ENCODE results near the gene BRMS1.
"Not testable (repeated sequence)": the region's sequence is repeated elsewhere in the genome, so short reads cannot be mapped to it uniquely, and the experiment has no call there.

Gene BRMS1

GRCh38 chr11:66344550-66345315 is at the start of gene BRMS1:
Gene BRMS1, minus strand, starts transcription at chr11:66345104. Its CDS starts 2,870 bp downstream, at chr11:66342234.
- no peak for TF ChIP-seq CTCF (IDR thresholded peaks at IDR 0.05; ENCODE audit: control insufficient read depth, extremely low read depth, insufficient read depth)
- peak; percentile 90 for DNase-seq (ENCODE audit: low read depth)
- peak within 1 kb of the TSS; percentile 89 for H3K4me3 ChIP-seq (ENCODE audit: low read depth, low read length)

- no peak for TF ChIP-seq CTCF (IDR thresholded peaks at IDR 0.05; ENCODE audit: control insufficient read depth, extremely low read depth, insufficient read depth)
- H3K4me3 ChIP-seq (ENCODE audit: low read depth, low read length): no peak overlapping the region
- no peak for DNase-seq (ENCODE audit: low read depth)
Measured at GRCh38 chr11:66393954-66394353, 49.0 kb upstream of the BRMS1 start.

GRCh38 chr11:66391322-66391721 is 46.4 kb upstream of the BRMS1 start:
- DNase-seq (ENCODE audit: low read depth): no peak
- no peak for TF ChIP-seq CTCF (IDR thresholded peaks at IDR 0.05; ENCODE audit: control insufficient read depth, extremely low read depth, insufficient read depth)
- H3K4me3 ChIP-seq (ENCODE audit: low read depth, low read length): no peak overlapping the region

GRCh38 chr11:66388780-66389386 is 44.0 kb upstream of the BRMS1 start:
- DNase-seq (ENCODE audit: low read depth): peak; percentile 22
- peak; percentile 55 for TF ChIP-seq CTCF (IDR thresholded peaks at IDR 0.05; ENCODE audit: control insufficient read depth, extremely low read depth, insufficient read depth)
- H3K4me3 ChIP-seq (ENCODE audit: low read depth, low read length): no peak overlapping the region

- DNase-seq (ENCODE audit: low read depth): peak; percentile 34
Measured at GRCh38 chr11:66386171-66387069, 41.5 kb upstream of the BRMS1 start.

GRCh38 chr11:66384316-66384715 is 39.4 kb upstream of the BRMS1 start:
- DNase-seq (ENCODE audit: low read depth); H3K4me3 ChIP-seq (ENCODE audit: low read depth, low read length): not testable (repeated sequence)

More at GRCh38 chr11:66386171-66387069, 41.5 kb upstream of the BRMS1 start:
- TF ChIP-seq CTCF (IDR thresholded peaks at IDR 0.05; ENCODE audit: control insufficient read depth, extremely low read depth, insufficient read depth): peak; percentile 93
- H3K4me3 ChIP-seq (ENCODE audit: low read depth, low read length): peak overlapping the region; percentile 21; the same call in 1 of the 2 replicates

- TF ChIP-seq CTCF (IDR thresholded peaks at IDR 0.05; ENCODE audit: control insufficient read depth, extremely low read depth, insufficient read depth): 0 out of 2 replicates have a peak, but pooled peaks have one; percentile 2
- DNase-seq (ENCODE audit: low read depth); H3K4me3 ChIP-seq (ENCODE audit: low read depth, low read length): not testable (repeated sequence)
Measured at GRCh38 chr11:66380264-66380663, 35.4 kb upstream of the BRMS1 start.

- not testable (repeated sequence) for H3K4me3 ChIP-seq (ENCODE audit: low read depth, low read length); DNase-seq (ENCODE audit: low read depth)
Measured at GRCh38 chr11:66373690-66374287, 28.9 kb upstream of the BRMS1 start.

All from LNCaP clone FGC (cell line).